Measurements from ENCODE around the gene MACO1. TPM values are rescaled to one million over a fixed set of nuclear protein-coding genes. Genes with fewer than 3 reads are reported as not detected.
"Not testable (repeated sequence)": the region's sequence is repeated elsewhere in the genome, so short reads cannot be mapped to it uniquely, and the experiment has no call there.

MACO1 gene
- total and polyA plus RNA-seq, 5 donors from 2014 or later: 5.0 to 20.3 (median 5.8) TPM

DNA sequence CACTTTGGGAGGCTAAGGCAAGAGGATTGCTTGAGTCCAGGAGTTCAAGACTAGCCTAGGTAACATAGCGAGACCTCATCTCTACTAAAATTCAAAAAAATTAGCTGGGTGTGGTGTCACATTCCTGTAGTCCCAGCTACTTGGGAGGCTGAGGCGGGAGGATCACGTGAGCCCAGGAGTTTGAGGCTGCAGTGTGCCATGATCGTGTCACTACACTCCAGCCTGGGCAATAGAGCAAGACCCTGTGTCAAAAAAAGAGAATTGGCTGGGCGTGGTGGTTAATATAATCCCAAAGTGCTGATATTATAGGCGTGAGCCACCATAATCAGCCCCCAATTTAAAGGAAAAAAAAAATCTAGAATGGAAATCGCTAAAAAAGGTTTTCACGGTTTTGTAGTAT lies 7.0 kb downstream of the MACO1 start:
- H3K27me3 Mint-ChIP-seq: no peaks in the 10 kb centered on the region
- no peaks in the 10 kb centered on the region for H3K9me3 Mint-ChIP-seq
- H3K27ac Mint-ChIP-seq: no peak overlapping the region
- DNase-seq (no peak), ATAC-seq (ENCODE audit: low read depth in 2 of 2) (no peak)
- no peak overlapping the region for H3K4me3 Mint-ChIP-seq
- no peak overlapping the region for H3K4me3 ChIP-seq (ENCODE audit: low read depth, low read length)
- H3K36me3 Mint-ChIP-seq: peaks cover 4% of the 10 kb centered on the region
- H3K4me1 Mint-ChIP-seq: peaks cover 38 to 68% (median 53%) of the 10 kb centered on the region in 4 donors
- no peaks in the 10 kb centered on the region for H3K9me3 ChIP-seq (ENCODE audit: control insufficient read depth in 2 of 2, low read length in 2 of 2)
- H3K27me3 ChIP-seq (ENCODE audit: control insufficient read depth, insufficient read depth, low read length): no peaks in the 10 kb centered on the region
- H3K36me3 ChIP-seq (ENCODE audit: control insufficient read depth, insufficient read depth, low read length): peaks cover 6% of the 10 kb centered on the region
- no peak overlapping the region for H3K27ac ChIP-seq (ENCODE audit: insufficient read depth, low read length, poor library complexity, severe bottlenecking)
- peaks cover 31% of the 10 kb centered on the region for H3K4me1 ChIP-seq (ENCODE audit: control insufficient read depth, insufficient read depth, low read length, poor library complexity, severe bottlenecking)

GRCh38 chr1:25439287-25439686 lies 8.6 kb downstream of the MACO1 start:
- Mint-ChIP-seq H3K9me3 (no peaks in the 10 kb centered on the region), H3K4me1 (peaks cover 35 to 62% (median 45%) of the 10 kb centered on the region in 4 donors), H3K4me3 (no peak overlapping the region), H3K27ac (no peak overlapping the region), H3K36me3 (peaks cover 4% of the 10 kb centered on the region), H3K27me3 (no peaks in the 10 kb centered on the region)
- DNase-seq (no peak), ATAC-seq (ENCODE audit: low read depth in 2 of 2) (no peak)
- no peak overlapping the region for H3K4me3 ChIP-seq (ENCODE audit: low read depth, low read length)
- H3K4me1 ChIP-seq (ENCODE audit: control insufficient read depth, insufficient read depth, low read length, poor library complexity, severe bottlenecking): peaks cover 16% of the 10 kb centered on the region
- H3K36me3 ChIP-seq (ENCODE audit: control insufficient read depth, insufficient read depth, low read length): peaks cover 6% of the 10 kb centered on the region
- no peaks in the 10 kb centered on the region for H3K27me3 ChIP-seq (ENCODE audit: control insufficient read depth, insufficient read depth, low read length)
- H3K9me3 ChIP-seq (ENCODE audit: control insufficient read depth in 2 of 2, low read length in 2 of 2): no peaks in the 10 kb centered on the region
- no peak overlapping the region for H3K27ac ChIP-seq (ENCODE audit: insufficient read depth, low read length, poor library complexity, severe bottlenecking)

DNA sequence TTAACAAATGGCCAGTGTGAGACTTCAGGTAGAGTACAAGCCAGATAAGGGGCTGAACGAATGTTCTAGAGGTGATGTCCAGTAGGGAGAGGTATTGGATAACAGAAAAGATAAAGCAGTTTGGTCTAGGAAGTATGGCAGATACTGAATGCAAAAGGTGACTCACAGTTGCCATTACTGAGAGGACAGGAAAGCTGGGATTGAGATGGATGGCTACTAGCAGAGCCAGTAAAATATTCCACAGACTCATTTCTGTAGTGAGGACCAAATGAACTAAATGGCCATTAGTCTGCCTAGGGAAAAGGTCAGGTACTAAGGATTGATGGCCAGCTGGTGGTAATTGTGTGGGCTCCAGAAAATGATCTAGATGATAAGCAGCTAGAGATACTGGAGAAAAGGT lies 11.5 kb downstream of the MACO1 start:
- Histone ChIP-seq H3K27me3 (ENCODE audit: control insufficient read depth, insufficient read depth, low read length) (no peaks in the 10 kb centered on the region), H3K36me3 (ENCODE audit: control insufficient read depth, insufficient read depth, low read length) (peaks cover 9% of the 10 kb centered on the region), H3K4me3 (ENCODE audit: low read depth, low read length) (no peak overlapping the region), H3K4me1 (ENCODE audit: control insufficient read depth, insufficient read depth, low read length, poor library complexity, severe bottlenecking) (peaks cover 2% of the 10 kb centered on the region), H3K9me3 (ENCODE audit: control insufficient read depth in 2 of 2, low read length in 2 of 2) (no peaks in the 10 kb centered on the region), H3K27ac (ENCODE audit: insufficient read depth, low read length, poor library complexity, severe bottlenecking) (no peak overlapping the region)
- peaks cover 19 to 51% (median 29%) of the 10 kb centered on the region in 4 donors for H3K4me1 Mint-ChIP-seq
- no peaks in the 10 kb centered on the region for H3K9me3 Mint-ChIP-seq
- DNase-seq: no peak
- no peak for ATAC-seq (ENCODE audit: low read depth in 2 of 2)
- no peaks in the 10 kb centered on the region for H3K27me3 Mint-ChIP-seq
- peak overlapping the region in 1 of 4 donors; percentile 16 for H3K4me3 Mint-ChIP-seq
- peak overlapping the region in 1 of 3 donors; percentile 27 for H3K27ac Mint-ChIP-seq
- H3K36me3 Mint-ChIP-seq: peaks cover 10% of the 10 kb centered on the region

GRCh38 chr1:25443030-25443699 lies 12.5 kb downstream of the MACO1 start:
- Mint-ChIP-seq H3K4me3 (no peak overlapping the region), H3K4me1 (peaks cover 19 to 47% (median 28%) of the 10 kb centered on the region in 4 donors), H3K27me3 (no peaks in the 10 kb centered on the region), H3K36me3 (peaks cover 18% of the 10 kb centered on the region), H3K27ac (peak overlapping the region; percentile 46 to 78 (median 63)), H3K9me3 (no peaks in the 10 kb centered on the region)
- H3K9me3 ChIP-seq (ENCODE audit: control insufficient read depth in 2 of 2, low read length in 2 of 2): no peaks in the 10 kb centered on the region
- peaks cover 9% of the 10 kb centered on the region for H3K36me3 ChIP-seq (ENCODE audit: control insufficient read depth, insufficient read depth, low read length)
- DNase-seq (no peak), ATAC-seq (ENCODE audit: low read depth in 2 of 2) (peak in 1 of 2 donors; percentile 59)
- no peak overlapping the region for H3K4me3 ChIP-seq (ENCODE audit: low read depth, low read length)
- no peak overlapping the region for H3K27ac ChIP-seq (ENCODE audit: insufficient read depth, low read length, poor library complexity, severe bottlenecking)
- peaks cover 4% of the 10 kb centered on the region for H3K4me1 ChIP-seq (ENCODE audit: control insufficient read depth, insufficient read depth, low read length, poor library complexity, severe bottlenecking)
- no peaks in the 10 kb centered on the region for H3K27me3 ChIP-seq (ENCODE audit: control insufficient read depth, insufficient read depth, low read length)

DNA sequence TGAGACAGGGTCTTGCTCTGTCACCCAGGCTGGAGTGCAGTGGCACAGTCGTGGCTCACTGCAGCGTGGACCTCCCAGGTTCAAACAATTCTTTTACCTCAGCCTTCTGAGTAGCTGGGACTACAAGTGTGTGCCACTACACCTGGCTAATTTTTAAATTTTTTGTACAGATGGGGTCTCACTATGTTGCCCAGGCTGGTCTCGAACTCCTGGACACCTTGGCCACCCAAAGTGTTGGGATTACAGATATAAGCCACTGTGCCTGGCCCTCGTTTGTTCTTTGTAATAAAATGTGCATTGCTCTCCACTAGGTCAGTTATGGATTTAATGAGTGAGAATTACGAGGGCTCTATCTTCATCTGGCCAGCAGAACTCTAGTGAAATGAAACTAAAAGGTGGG lies 13.9 kb downstream of the MACO1 start:
- H3K4me1 ChIP-seq (ENCODE audit: control insufficient read depth, insufficient read depth, low read length, poor library complexity, severe bottlenecking); DNase-seq; H3K9me3 ChIP-seq (ENCODE audit: control insufficient read depth in 2 of 2, low read length in 2 of 2); H3K4me3 Mint-ChIP-seq; H3K9me3 Mint-ChIP-seq; H3K27me3 Mint-ChIP-seq; H3K4me3 ChIP-seq (ENCODE audit: low read depth, low read length); H3K27ac Mint-ChIP-seq; H3K27ac ChIP-seq (ENCODE audit: insufficient read depth, low read length, poor library complexity, severe bottlenecking); ATAC-seq (ENCODE audit: low read depth in 2 of 2); H3K27me3 ChIP-seq (ENCODE audit: control insufficient read depth, insufficient read depth, low read length): not testable (repeated sequence)
- peaks cover 11% of the 10 kb centered on the region for H3K36me3 ChIP-seq (ENCODE audit: control insufficient read depth, insufficient read depth, low read length)
- H3K36me3 Mint-ChIP-seq: peaks cover 18% of the 10 kb centered on the region
- peaks cover 19 to 47% (median 27%) of the 10 kb centered on the region in 4 donors for H3K4me1 Mint-ChIP-seq

DNA sequence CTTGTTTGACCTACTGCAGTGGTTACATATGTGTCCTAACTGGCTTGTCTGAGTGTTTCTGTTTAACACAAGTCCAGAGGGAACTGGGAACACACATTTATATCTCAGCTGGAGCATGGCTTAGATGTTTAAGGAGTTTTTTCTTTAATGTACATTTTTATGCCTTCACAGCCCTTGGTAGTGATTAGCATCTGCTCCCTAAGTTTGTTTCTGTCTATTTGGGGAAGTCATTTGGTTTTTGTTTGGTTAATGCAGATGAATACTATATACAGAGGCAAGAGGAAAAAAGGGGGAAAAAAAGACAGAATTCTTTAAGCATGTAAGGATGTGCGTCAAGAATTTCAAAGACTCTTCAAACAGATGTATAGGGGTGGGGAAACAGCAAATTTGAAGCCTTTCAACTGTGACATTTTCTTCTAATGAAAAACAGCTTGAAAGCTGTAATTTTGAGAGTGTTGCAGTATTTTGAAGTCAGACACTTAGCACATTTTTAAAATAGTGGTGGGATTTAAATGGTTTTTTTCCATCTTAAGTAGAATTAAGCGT lies 15.4 kb downstream of the MACO1 start:
- no peaks in the 10 kb centered on the region for H3K9me3 ChIP-seq (ENCODE audit: control insufficient read depth in 2 of 2, low read length in 2 of 2)
- H3K27ac ChIP-seq (ENCODE audit: insufficient read depth, low read length, poor library complexity, severe bottlenecking): no peak overlapping the region
- no peak overlapping the region for H3K4me3 ChIP-seq (ENCODE audit: low read depth, low read length)
- Mint-ChIP-seq H3K4me3 (no peak overlapping the region), H3K4me1 (peaks cover 19 to 40% (median 27%) of the 10 kb centered on the region in 4 donors), H3K9me3 (no peaks in the 10 kb centered on the region), H3K27ac (peak overlapping the region in 1 of 3 donors; percentile 13), H3K27me3 (no peaks in the 10 kb centered on the region), H3K36me3 (peaks cover 19% of the 10 kb centered on the region)
- no peaks in the 10 kb centered on the region for H3K27me3 ChIP-seq (ENCODE audit: control insufficient read depth, insufficient read depth, low read length)
- DNase-seq: no peak
- H3K4me1 ChIP-seq (ENCODE audit: control insufficient read depth, insufficient read depth, low read length, poor library complexity, severe bottlenecking): peaks cover 4% of the 10 kb centered on the region
- H3K36me3 ChIP-seq (ENCODE audit: control insufficient read depth, insufficient read depth, low read length): peaks cover 16% of the 10 kb centered on the region
- ATAC-seq (ENCODE audit: low read depth in 2 of 2): no peak

- no peak overlapping the region for H3K27ac ChIP-seq (ENCODE audit: insufficient read depth, low read length, poor library complexity, severe bottlenecking)
- no peak overlapping the region for H3K4me3 ChIP-seq (ENCODE audit: low read depth, low read length)
- Mint-ChIP-seq H3K36me3 (peaks cover 23% of the 10 kb centered on the region), H3K4me1 (peaks cover 11 to 29% (median 19%) of the 10 kb centered on the region in 4 donors), H3K27me3 (no peaks in the 10 kb centered on the region), H3K4me3 (no peak overlapping the region), H3K9me3 (no peaks in the 10 kb centered on the region), H3K27ac (no peak overlapping the region)
- ATAC-seq (ENCODE audit: low read depth in 2 of 2) (no peak), DNase-seq (no peak)
- no peaks in the 10 kb centered on the region for H3K9me3 ChIP-seq (ENCODE audit: control insufficient read depth in 2 of 2, low read length in 2 of 2)
- no peaks in the 10 kb centered on the region for H3K27me3 ChIP-seq (ENCODE audit: control insufficient read depth, insufficient read depth, low read length)
- peaks cover 19% of the 10 kb centered on the region for H3K36me3 ChIP-seq (ENCODE audit: control insufficient read depth, insufficient read depth, low read length)
- peaks cover 4% of the 10 kb centered on the region for H3K4me1 ChIP-seq (ENCODE audit: control insufficient read depth, insufficient read depth, low read length, poor library complexity, severe bottlenecking)
These were observed 16.9 kb downstream of the MACO1 start for GRCh38 chr1:25447547-25447946.

DNA sequence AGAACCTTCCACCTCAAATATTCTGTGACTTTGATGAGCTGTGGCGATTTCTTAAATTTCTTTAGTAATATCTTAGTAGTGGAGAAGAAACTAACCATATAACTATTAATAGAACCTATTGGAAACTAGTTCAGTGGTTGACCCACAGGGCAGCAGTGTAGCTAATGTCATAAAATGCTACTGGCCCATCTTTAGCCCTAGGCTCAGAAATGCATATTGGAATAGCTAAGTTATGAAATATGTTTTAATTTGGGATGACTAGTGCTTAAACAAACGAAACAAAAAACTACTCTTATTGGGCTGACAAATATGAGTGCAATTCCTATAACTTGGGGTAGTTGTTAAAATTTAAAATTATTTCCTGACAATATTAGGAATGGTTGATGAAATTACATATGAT lies 20.2 kb downstream of the MACO1 start:
- peak overlapping the region in 1 of 3 donors; percentile 20 for H3K27ac Mint-ChIP-seq
- no peaks in the 10 kb centered on the region for H3K27me3 ChIP-seq (ENCODE audit: control insufficient read depth, insufficient read depth, low read length)

More for the DNA sequence above, 20.2 kb downstream of the MACO1 start:
- peaks cover 4 to 11% (median 9%) of the 10 kb centered on the region in 4 donors for H3K4me1 Mint-ChIP-seq
- H3K36me3 Mint-ChIP-seq: peaks cover 32% of the 10 kb centered on the region
- H3K27me3 Mint-ChIP-seq: no peaks in the 10 kb centered on the region
- H3K9me3 Mint-ChIP-seq: no peaks in the 10 kb centered on the region
- H3K4me3 ChIP-seq (ENCODE audit: low read depth, low read length): no peak overlapping the region
- peaks cover 32% of the 10 kb centered on the region for H3K36me3 ChIP-seq (ENCODE audit: control insufficient read depth, insufficient read depth, low read length)
- no peak for DNase-seq
- H3K4me3 Mint-ChIP-seq: no peak overlapping the region
- no peak overlapping the region for H3K27ac ChIP-seq (ENCODE audit: insufficient read depth, low read length, poor library complexity, severe bottlenecking)
- peaks cover 4% of the 10 kb centered on the region for H3K4me1 ChIP-seq (ENCODE audit: control insufficient read depth, insufficient read depth, low read length, poor library complexity, severe bottlenecking)
- no peak for ATAC-seq (ENCODE audit: low read depth in 2 of 2)
- no peaks in the 10 kb centered on the region for H3K9me3 ChIP-seq (ENCODE audit: control insufficient read depth in 2 of 2, low read length in 2 of 2)

Data from CD4-positive, CD25-positive, alpha-beta regulatory T cell (primary cell).